Measurements from ENCODE around the gene IMMT. TPM values are rescaled to one million over a fixed set of nuclear protein-coding genes. Genes with fewer than 3 reads are reported as not detected.
"Not testable (repeated sequence)": the region's sequence is repeated elsewhere in the genome, so short reads cannot be mapped to it uniquely, and the experiment has no call there.

The IMMT gene
- total RNA-seq, result 100 to 1,000 TPM; 147 to 149 TPM
- polyA plus RNA-seq, result 65.7 TPM

- H3K9me3 Mint-ChIP-seq, result no peaks in the 10 kb centered on the region
- H3K4me3 ChIP-seq (ENCODE audit: low read length), result peak within 1 kb of the TSS; percentile 69
- H3K4me1 Mint-ChIP-seq, result peaks cover 51 to 76% (median 75%) of the 10 kb centered on the region in 3 donors
- peak within 1 kb of the TSS; percentile 89 to 98 (median 93) for H3K4me3 Mint-ChIP-seq
- H3K27ac Mint-ChIP-seq, result peak within 1 kb of the TSS; percentile 88 to 99 (median 94)
- no peaks in the 10 kb centered on the region for H3K27me3 Mint-ChIP-seq
- DNase-seq, result peak; percentile 87 to 94 (median 92)
- ChIA-PET CTCF (interaction anchor here (1.1 to 2.3 kb wide), 3 partner anchors 10 to 466 kb away, joined by 3 to 8 read pairs (median 4); no protein-coding TSS in a partner anchor), POLR2A (interaction anchor here (1.2 to 2.8 kb wide), 3 partner anchors 10 to 342 kb away, joined by 4 to 20 read pairs (median 8); partner anchors contain the start of gene KDM3A)
- H3K36me3 Mint-ChIP-seq, result peaks cover 0 to 39% (median 6%) of the 10 kb centered on the region in 3 donors
- H3K9me3 ChIP-seq (ENCODE audit: low read length), result no peaks in the 10 kb centered on the region
- H3K4me1 ChIP-seq (ENCODE audit: insufficient read depth, low read length), result peaks cover 38% of the 10 kb centered on the region
- H3K27ac ChIP-seq (ENCODE audit: low read depth, low read length), result peak within 1 kb of the TSS; percentile 94
- no peaks in the 10 kb centered on the region for H3K27me3 ChIP-seq (ENCODE audit: insufficient read depth, low read length, poor library complexity, severe bottlenecking)
- no peaks in the 10 kb centered on the region for H3K36me3 ChIP-seq (ENCODE audit: insufficient read depth, low read length)
Measured at GRCh38 chr2:86195055-86195807, at the start of gene IMMT. Gene IMMT (minus strand): TSS chr2:86195462. CDS start chr2:86195382, 80 bp downstream.

GRCh38 chr2:86244781-86245180 is 49.5 kb upstream of the IMMT start:
- H3K27me3 ChIP-seq (ENCODE audit: insufficient read depth, low read length, poor library complexity, severe bottlenecking); H3K27me3 Mint-ChIP-seq; H3K27ac ChIP-seq (ENCODE audit: low read depth, low read length); POLR2A ChIA-PET; DNase-seq; CTCF ChIA-PET; H3K4me1 ChIP-seq (ENCODE audit: insufficient read depth, low read length); H3K4me3 Mint-ChIP-seq; H3K4me1 Mint-ChIP-seq; H3K4me3 ChIP-seq (ENCODE audit: low read length); H3K36me3 Mint-ChIP-seq; H3K36me3 ChIP-seq (ENCODE audit: insufficient read depth, low read length); H3K9me3 Mint-ChIP-seq; H3K9me3 ChIP-seq (ENCODE audit: low read length): not testable (repeated sequence)
- peak overlapping the region in 1 of 8 donors; percentile 8 for H3K27ac Mint-ChIP-seq

GRCh38 chr2:86243950-86244733 is 48.9 kb upstream of the IMMT start:
- no peaks in the 10 kb centered on the region for H3K36me3 Mint-ChIP-seq
- Histone ChIP-seq H3K36me3 (ENCODE audit: insufficient read depth, low read length) (no peaks in the 10 kb centered on the region), H3K9me3 (ENCODE audit: low read length) (no peaks in the 10 kb centered on the region), H3K4me1 (ENCODE audit: insufficient read depth, low read length) (no peaks in the 10 kb centered on the region), H3K4me3 (ENCODE audit: low read length) (no peak overlapping the region), H3K27ac (ENCODE audit: low read depth, low read length) (no peak overlapping the region), H3K27me3 (ENCODE audit: insufficient read depth, low read length, poor library complexity, severe bottlenecking) (no peaks in the 10 kb centered on the region)
- H3K9me3 Mint-ChIP-seq, result no peaks in the 10 kb centered on the region
- H3K4me1 Mint-ChIP-seq, result no peaks in the 10 kb centered on the region
- H3K4me3 Mint-ChIP-seq, result no peak overlapping the region
- H3K27me3 Mint-ChIP-seq, result peaks cover 0 to 2% of the 10 kb centered on the region in 2 donors
- peak overlapping the region in 1 of 8 donors; percentile 8 for H3K27ac Mint-ChIP-seq
- POLR2A ChIA-PET, result no interaction called here
- CTCF ChIA-PET, result no interaction called here
- DNase-seq, result no peak

GRCh38 chr2:86243272-86243671 is 48.0 kb upstream of the IMMT start:
- no peaks in the 10 kb centered on the region for H3K9me3 ChIP-seq (ENCODE audit: low read length)
- no peaks in the 10 kb centered on the region for H3K9me3 Mint-ChIP-seq
- H3K27me3 ChIP-seq (ENCODE audit: insufficient read depth, low read length, poor library complexity, severe bottlenecking), result no peaks in the 10 kb centered on the region
- H3K27ac Mint-ChIP-seq, result no peak overlapping the region
- ChIA-PET POLR2A (no interaction called here), CTCF (no interaction called here)
- H3K27ac ChIP-seq (ENCODE audit: low read depth, low read length), result no peak overlapping the region
- no peak for DNase-seq
- peaks cover 0 to 2% of the 10 kb centered on the region in 2 donors for H3K27me3 Mint-ChIP-seq
- no peaks in the 10 kb centered on the region for H3K4me1 ChIP-seq (ENCODE audit: insufficient read depth, low read length)
- no peak overlapping the region for H3K4me3 ChIP-seq (ENCODE audit: low read length)
- H3K36me3 Mint-ChIP-seq, result no peaks in the 10 kb centered on the region
- H3K4me3 Mint-ChIP-seq, result no peak overlapping the region
- H3K36me3 ChIP-seq (ENCODE audit: insufficient read depth, low read length), result no peaks in the 10 kb centered on the region
- peaks cover 4 to 5% (median 5%) of the 10 kb centered on the region in 3 donors for H3K4me1 Mint-ChIP-seq

GRCh38 chr2:86241611-86242010 is 46.3 kb upstream of the IMMT start:
- Histone ChIP-seq H3K4me3 (ENCODE audit: low read length) (no peak overlapping the region), H3K27ac (ENCODE audit: low read depth, low read length) (no peak overlapping the region), H3K9me3 (ENCODE audit: low read length) (no peaks in the 10 kb centered on the region), H3K27me3 (ENCODE audit: insufficient read depth, low read length, poor library complexity, severe bottlenecking) (no peaks in the 10 kb centered on the region), H3K4me1 (ENCODE audit: insufficient read depth, low read length) (no peaks in the 10 kb centered on the region), H3K36me3 (ENCODE audit: insufficient read depth, low read length) (no peaks in the 10 kb centered on the region)
- POLR2A ChIA-PET, result no interaction called here
- Mint-ChIP-seq H3K9me3 (no peaks in the 10 kb centered on the region), H3K27me3 (peaks cover 0 to 3% of the 10 kb centered on the region in 2 donors), H3K4me3 (no peak overlapping the region), H3K36me3 (no peaks in the 10 kb centered on the region), H3K4me1 (peaks cover 5 to 7% (median 6%) of the 10 kb centered on the region in 3 donors), H3K27ac (no peak overlapping the region)
- DNase-seq, result no peak
- CTCF ChIA-PET, result interaction anchor here (1.4 kb wide), 1 partner anchor 20 kb away, joined by 3 read pairs; no protein-coding TSS in a partner anchor

GRCh38 chr2:86240251-86240650 is 45.0 kb upstream of the IMMT start:
- Histone ChIP-seq H3K36me3 (ENCODE audit: insufficient read depth, low read length) (no peaks in the 10 kb centered on the region), H3K27me3 (ENCODE audit: insufficient read depth, low read length, poor library complexity, severe bottlenecking) (no peaks in the 10 kb centered on the region), H3K4me1 (ENCODE audit: insufficient read depth, low read length) (no peaks in the 10 kb centered on the region), H3K27ac (ENCODE audit: low read depth, low read length) (no peak overlapping the region), H3K9me3 (ENCODE audit: low read length) (no peaks in the 10 kb centered on the region), H3K4me3 (ENCODE audit: low read length) (no peak overlapping the region)
- Mint-ChIP-seq H3K9me3 (no peaks in the 10 kb centered on the region), H3K4me1 (peaks cover 5 to 7% (median 6%) of the 10 kb centered on the region in 3 donors), H3K4me3 (no peak overlapping the region), H3K36me3 (no peaks in the 10 kb centered on the region), H3K27ac (no peak overlapping the region), H3K27me3 (peaks cover 2 to 7% of the 10 kb centered on the region in 2 donors)
- DNase-seq, result no peak
- ChIA-PET CTCF (no interaction called here), POLR2A (no interaction called here)

- H3K27me3 ChIP-seq (ENCODE audit: insufficient read depth, low read length, poor library complexity, severe bottlenecking), result no peaks in the 10 kb centered on the region
Measured at GRCh38 chr2:86239745-86240144, 44.5 kb upstream of the IMMT start.

GRCh38 chr2:86239326-86239725 is 44.1 kb upstream of the IMMT start:
- no peaks in the 10 kb centered on the region for H3K27me3 ChIP-seq (ENCODE audit: insufficient read depth, low read length, poor library complexity, severe bottlenecking)
- H3K27ac Mint-ChIP-seq, result no peak overlapping the region
- H3K4me1 ChIP-seq (ENCODE audit: insufficient read depth, low read length), result no peaks in the 10 kb centered on the region
- no peaks in the 10 kb centered on the region for H3K36me3 Mint-ChIP-seq
- H3K27ac ChIP-seq (ENCODE audit: low read depth, low read length), result no peak overlapping the region
- no peaks in the 10 kb centered on the region for H3K9me3 Mint-ChIP-seq
- DNase-seq, result no peak
- no peaks in the 10 kb centered on the region for H3K36me3 ChIP-seq (ENCODE audit: insufficient read depth, low read length)
- ChIA-PET POLR2A (no interaction called here), CTCF (no interaction called here)
- H3K9me3 ChIP-seq (ENCODE audit: low read length), result no peaks in the 10 kb centered on the region
- peaks cover 5 to 7% (median 6%) of the 10 kb centered on the region in 3 donors for H3K4me1 Mint-ChIP-seq
- H3K4me3 ChIP-seq (ENCODE audit: low read length), result no peak overlapping the region
- peaks cover 2 to 7% of the 10 kb centered on the region in 2 donors for H3K27me3 Mint-ChIP-seq
- H3K4me3 Mint-ChIP-seq, result no peak overlapping the region

More at GRCh38 chr2:86239745-86240144, 44.5 kb upstream of the IMMT start:
- Histone ChIP-seq H3K27ac (ENCODE audit: low read depth, low read length) (no peak overlapping the region), H3K4me1 (ENCODE audit: insufficient read depth, low read length) (no peaks in the 10 kb centered on the region), H3K4me3 (ENCODE audit: low read length) (no peak overlapping the region), H3K9me3 (ENCODE audit: low read length) (no peaks in the 10 kb centered on the region), H3K36me3 (ENCODE audit: insufficient read depth, low read length) (no peaks in the 10 kb centered on the region)
- Mint-ChIP-seq H3K27ac (no peak overlapping the region), H3K4me1 (peaks cover 5 to 7% (median 6%) of the 10 kb centered on the region in 3 donors), H3K9me3 (no peaks in the 10 kb centered on the region), H3K27me3 (peaks cover 2 to 7% of the 10 kb centered on the region in 2 donors), H3K36me3 (no peaks in the 10 kb centered on the region), H3K4me3 (no peak overlapping the region)
- ChIA-PET POLR2A (no interaction called here), CTCF (no interaction called here)
- DNase-seq, result no peak

Data from CD8-positive, alpha-beta memory T cell (primary cell).